HG03575 (cell line): Measurements from ENCODE around the gene MORN5.
A peak's percentile ranks its signal among the peaks of the same experiment; 100 is the strongest.
"Not testable (repeated sequence)": the region's sequence is repeated elsewhere in the genome, so short reads cannot be mapped to it uniquely, and the experiment has no call there.

ENCODE experiments used
- ATAC-seq: cut with Tn5 transposase; IDR thresholded peaks from one replicate; pipeline ENCODE4 v1.9.1; 2021; ENCODE audit not compliant: unreplicated experiment, insufficient number of reproducible peaks, low FRiP score; ENCODE audit errors: extremely low read depth

Gene MORN5

DNA sequence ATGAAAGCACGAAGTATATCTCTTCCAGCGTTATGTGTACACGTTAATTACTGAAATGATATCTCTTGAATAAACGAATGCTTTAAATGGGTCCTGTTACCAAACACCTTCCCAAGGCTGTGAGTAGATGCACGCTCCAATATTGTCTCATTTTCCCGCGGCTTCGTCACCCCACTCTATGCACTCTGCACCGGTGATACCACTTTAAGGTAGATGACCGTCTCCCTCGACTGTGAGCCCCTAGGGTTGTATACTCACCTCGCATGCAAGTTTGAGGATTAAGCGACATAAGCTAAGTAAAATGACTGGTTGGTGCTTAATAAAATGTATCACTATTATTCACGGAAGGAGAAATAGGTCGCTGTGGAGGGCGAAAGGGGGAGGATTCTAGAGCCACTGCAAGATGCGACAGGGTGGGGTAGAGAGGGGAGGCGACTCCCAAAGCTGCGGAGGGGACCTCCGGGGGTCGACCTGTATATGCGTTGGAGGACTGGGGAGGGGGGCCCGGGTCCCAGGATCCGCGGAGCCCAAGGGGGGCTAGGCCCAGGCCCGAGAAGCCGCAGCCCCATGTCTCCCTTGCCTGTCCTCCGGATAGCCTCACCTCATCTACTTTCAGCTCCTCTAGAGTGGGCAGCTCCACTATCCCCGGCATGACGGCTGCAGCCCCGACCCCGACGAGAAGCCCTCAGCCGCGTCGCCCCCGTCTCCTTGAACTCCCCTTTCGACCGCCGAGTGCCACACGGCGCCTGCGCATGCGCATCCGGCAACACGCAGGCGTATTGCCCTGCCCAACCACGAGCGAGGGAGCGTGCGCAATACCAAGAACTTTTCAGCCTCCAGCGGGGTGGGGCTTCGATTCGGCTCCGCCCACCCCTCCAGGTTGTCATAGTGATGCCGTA, at the start of gene MORN5, which contains the start of gene NDUFA8:
Gene MORN5 (plus strand): TSS at position 883 of the 899 bp plus-strand sequence. CDS start 65 bp downstream, outside the sequence.
Gene NDUFA8 (minus strand): TSS at position 754 of the 899 bp plus-strand sequence. CDS start 102 bp downstream, at position 652.
- ATAC-seq, result peak; percentile 79

DNA sequence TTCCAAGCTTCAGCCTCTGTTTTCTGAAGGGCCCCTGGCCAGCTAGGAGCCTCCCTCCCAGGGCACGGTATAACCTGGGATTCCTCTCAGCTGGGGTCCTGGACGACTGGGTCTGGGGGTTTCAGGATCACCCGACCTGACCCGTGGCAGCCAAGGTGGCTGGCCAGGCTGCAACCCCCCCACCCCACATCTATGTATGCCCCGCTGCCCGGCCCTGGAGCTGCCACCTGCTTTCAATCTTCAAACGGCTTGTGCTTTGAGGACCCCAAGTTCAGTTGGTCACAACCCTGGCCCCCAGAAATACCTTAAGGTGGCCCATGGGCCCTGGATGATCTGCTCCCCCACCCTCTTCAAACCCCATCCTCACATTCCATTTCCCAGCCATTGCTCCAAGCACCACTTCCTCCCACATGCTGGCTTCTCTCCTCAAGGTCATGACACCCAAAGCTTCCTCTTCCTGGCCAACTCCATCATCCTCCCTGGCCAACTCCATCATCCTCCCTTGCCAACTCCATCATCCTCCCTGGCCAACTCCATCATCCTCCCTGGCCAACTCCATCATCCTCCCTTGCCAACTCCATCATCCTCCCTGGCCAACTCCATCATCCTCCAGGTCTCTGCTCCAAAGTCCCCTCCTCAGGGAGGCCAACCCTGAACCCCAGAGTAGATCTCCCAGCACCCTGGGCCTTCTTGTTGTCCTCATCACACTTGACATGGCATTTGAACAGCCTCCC, 49.4 kb upstream of the MORN5 start:
- no peak for ATAC-seq

DNA sequence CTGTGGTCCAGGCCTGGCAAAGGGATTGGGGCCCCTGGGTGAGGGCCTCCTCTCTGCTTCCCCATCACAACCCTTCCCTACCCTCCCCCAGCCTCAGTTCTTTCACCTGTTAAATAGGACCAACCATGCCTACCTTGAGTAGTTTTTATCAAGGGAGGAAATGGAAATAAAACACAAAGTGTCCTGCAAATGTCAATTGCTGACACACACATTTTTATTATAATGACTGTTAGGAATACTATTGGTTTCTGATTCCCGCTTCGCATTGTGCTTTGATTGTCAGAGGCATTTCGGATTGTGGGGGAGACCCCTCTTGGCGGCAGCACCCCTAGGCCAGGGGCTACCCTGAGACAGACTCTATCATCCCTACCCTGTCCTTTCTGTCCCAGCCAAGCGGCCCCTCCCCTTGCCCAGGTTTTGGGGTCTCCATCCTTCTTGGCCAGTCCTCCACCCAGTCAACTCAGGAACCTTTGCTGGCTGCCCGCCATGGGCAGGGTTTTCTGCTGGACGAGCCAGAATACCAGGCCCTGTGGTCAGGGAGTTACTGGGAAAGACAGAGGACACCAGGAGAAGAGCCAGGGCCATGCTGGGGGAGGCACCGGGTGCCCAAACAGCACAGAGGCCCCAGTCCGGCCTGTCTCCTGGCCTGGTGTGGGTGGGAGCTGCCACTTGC, 48.2 kb upstream of the MORN5 start:
- no peak for ATAC-seq

DNA sequence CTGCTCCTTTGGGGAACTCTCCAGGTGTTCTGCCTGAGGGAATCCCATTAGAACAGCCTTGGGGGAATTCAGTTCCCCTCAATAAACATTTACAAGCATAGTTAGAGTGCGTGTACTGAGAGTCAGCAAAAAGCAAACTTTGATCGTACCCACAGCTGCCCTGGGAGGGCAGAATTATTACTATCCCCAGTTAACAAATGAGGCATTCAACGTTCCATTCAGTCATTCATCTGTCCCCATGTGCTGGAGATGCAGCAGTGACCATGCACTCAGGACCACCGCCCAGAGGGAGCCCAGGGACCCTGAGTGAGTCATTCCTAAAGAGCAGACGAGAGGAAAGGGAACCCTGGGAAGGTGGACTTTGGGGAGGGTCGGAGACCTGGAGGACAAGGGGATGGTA, 47.5 kb upstream of the MORN5 start:
- no peak for ATAC-seq

DNA sequence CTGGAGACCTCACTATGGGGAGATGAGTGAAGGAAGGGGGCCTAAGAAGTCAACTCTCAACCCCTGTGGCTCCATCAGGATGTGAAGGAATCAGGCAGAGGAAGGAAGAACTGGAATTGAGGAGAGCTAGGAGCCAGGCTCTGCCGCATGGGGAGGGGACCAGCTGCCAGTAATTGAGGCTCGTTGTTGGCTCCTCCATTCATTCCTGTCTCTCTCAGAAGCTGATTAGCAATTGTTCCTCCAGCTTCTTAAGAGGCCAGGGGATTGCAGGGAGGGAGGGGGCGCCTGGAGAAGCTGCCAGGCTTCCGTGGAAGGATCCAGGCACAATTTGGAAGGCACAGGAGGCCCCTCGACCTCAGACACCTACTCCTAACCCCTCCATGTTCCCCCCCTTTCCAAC, 46.1 kb upstream of the MORN5 start:
- no peak for ATAC-seq

DNA sequence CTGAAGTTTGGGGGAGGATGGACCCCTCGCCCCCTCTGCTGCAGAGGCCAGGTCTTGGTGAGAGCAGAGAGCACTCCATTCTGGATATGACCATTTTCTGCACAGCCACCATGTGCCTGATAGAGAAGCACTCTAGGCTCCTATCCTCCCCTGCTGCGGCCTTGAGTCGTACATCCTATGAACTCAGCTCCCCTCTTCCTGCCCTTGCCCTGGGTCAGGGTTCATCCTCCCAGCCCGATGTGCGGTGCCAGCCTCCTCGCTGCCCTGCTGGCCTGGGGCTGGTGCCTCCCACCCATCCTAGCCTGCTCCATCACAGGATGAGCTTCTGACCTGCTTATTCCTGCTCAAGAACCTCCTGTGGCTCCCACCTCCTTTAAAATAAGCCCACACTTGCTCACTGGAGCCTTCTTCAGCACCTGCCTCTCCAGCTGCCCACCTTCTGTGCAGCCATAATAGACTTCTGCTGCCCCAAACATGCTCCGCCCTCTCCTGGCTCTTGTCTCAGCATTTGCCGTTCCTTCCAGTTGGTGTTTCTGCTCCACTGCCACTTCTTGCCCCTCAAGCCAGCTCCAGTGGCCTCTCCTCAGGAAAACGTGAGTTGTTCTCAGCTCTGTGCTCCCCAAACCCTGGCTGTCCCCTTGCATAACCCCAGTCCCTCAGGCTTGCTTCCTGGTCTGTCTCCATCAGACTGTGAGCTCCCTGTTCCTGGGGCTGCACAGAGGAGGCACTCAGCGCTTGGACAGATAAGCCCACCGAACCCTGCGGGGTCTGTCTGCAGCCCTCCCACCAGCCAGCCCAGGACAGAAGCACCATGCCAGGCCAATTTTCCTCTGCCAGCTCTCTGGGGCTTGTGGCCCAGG, 44.3 kb upstream of the MORN5 start:
- ATAC-seq, result no peak

DNA sequence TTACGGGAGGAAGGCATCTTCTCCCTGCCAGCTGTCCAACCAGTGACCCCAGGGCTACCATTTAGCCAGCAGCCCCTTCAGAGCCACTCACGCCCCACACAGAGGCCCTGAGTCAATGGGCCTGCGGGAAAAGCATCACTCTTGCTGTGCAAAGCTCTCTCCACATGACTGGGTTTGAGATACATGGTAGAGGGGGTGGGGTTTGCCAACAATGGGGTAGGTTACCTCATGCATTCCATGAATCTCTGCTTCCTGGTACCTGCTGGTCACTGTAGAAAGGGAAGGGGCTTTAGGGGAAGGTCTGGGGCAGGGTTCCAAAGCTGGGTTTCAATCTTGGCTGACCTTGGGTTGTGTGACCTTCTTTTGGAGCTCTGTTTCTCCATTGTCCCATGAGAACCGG, 43.7 kb upstream of the MORN5 start:
- ATAC-seq, result no peak

DNA sequence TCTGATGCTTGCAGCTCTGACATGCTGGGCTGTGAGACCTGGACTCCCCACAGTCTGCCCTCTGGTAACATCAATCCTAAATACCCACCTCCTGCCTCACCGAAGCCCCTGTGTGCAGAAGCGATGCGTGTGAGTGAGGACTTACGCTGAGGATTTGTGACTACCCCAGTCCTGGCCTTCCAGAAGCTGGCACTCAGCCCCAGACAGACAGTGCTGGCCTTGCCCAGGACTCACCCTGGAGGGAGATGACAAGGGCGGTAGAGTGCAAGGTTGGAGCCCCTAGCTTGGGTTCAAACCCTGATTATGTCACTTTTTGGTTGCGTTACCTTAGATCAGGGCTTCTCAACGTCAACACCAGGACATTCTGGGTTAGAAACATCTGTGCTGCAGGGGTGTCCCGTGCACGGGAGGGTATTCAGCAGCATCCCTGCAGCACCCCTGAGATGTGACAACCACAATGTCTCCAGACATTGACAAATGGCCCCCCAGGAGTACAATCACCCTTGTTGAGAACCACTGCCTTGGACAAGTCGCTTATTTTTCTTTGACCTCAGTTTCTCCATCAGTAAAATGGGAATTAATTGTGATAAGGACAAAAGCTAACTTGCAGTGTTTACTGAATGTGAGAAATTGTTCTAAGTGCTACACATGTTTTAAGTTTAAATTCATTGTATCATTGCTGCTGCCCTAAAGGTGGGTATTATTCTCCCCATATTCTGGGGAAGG, 43.1 kb upstream of the MORN5 start:
- no peak for ATAC-seq

DNA sequence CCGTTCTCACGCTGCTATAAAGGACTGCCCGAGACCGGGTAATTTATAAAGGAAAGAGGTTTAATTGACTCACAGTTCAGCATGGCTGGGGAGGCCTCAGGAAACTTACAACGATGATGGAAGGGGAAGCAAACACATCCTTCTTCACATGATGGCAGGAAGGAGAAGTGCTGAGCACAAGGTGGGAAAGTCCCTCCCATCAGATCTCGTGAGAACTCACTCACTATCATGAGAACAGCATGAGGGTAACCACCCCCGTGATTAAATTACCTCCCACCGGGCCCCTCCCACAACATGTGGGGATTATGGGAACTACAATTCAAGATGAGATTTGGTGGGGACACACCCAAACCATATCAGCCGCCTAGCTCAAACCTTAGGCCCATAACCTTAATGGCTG, 42.5 kb upstream of the MORN5 start:
- not testable (repeated sequence) for ATAC-seq

DNA sequence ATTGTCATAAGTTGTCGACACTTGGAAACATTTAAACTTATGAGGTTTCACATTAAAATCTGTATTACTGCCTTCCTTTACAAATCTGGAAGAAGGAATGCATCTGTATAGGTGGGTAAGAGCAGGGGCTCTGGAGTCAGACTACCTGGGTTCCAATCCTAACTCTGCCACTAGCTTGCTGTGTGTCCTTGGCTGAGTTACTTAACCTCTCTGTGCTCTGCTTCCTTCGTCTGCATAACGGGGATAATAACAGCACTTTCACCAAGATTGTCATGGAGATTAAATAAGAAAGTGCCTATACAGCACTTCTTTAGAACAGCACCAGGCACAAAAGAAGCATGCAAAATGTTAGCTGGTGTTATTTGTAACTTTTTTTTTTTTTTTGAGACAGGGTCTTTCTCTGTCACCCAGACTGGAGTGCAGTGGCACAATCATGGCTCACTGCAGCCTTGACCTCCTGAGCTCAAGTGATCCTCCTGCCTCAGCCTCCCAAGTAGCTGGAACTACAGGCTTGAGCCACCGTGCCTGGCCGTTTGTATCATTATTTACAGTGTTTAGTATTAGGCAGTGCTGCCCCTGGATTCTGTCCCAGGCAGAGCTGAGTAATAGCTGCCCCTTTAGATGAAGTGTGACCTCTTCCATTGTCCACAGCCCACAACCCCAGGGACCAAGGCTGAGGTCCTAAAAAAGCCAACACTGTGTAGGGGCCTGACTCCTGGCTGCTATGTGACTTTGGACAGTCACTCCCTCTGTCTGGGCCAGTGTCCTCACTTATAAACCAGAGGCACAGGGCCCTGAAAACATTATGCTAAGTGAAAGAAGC, 41.2 kb upstream of the MORN5 start:
- ATAC-seq, result no peak

DNA sequence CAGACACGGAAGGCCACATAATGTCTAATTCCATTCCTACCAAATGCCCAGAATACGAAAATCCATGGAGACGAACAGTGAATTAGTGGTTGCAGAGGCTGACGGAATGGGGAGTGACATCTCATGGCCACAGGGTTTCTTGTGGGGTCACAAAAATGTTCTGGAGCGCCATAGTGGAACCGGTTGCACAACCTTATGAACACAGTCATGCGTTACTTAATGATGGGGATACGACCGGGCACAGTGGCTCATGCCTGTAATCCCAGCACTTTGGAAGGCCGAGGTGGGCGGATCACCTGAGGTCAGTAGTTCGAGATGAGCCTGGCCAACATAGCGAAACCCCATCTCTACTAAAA, 40.6 kb upstream of the MORN5 start:
- no peak for ATAC-seq

DNA sequence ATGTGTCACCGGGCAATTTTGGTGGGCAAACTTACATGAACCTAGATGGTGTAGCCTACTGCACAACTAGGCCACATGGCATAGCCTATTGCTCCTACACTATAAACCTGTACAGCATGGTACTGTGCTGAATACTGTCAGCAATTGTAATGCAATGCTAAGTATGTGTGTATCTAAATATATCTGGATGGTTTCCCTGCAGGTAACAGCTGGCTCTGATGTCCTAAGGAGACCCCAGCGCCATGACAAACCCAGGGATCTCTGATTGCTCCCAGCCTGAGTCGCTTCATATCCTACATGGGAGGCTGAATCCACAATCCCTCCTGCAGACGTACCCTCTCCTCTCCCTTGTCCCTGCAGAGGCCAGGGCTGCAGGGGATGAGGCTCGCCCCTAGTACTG, 40.0 kb upstream of the MORN5 start:
- ATAC-seq, result no peak

DNA sequence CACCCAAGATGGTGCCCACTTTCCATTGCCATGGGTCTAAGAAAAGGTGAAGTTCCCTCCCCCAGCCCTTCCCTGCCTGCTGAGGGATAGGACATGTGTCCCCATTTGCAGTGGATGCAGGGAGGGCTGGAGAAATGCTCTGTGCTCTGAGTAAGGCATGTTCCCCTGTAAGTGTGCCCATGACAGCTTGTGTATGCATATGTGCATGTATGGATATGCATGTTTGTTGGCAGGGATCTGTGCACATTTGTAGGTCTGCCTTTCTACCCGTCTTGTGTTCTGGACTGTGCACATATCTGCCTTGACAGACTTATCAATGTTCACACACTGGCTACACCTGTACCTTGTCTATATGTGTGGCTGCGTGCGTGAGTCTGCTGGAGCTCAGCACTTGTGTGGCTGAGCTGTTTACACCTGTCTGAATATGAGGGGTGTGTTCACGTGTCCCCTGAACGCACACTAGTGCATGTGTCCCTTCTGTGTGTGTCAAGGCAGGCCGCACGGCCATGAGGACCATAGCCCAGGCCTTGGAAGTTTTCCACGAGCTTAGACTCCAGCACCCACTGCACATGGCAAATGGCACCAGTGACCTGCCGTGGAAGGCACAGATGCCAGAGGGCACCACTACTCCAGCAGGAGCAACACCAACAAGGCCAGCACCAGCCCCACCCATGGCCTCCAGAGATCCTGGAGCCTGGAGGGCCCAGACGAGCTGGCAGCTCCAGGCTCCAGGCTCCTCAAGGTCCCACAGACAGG, 39.2 kb upstream of the MORN5 start:
- ATAC-seq, result no peak

DNA sequence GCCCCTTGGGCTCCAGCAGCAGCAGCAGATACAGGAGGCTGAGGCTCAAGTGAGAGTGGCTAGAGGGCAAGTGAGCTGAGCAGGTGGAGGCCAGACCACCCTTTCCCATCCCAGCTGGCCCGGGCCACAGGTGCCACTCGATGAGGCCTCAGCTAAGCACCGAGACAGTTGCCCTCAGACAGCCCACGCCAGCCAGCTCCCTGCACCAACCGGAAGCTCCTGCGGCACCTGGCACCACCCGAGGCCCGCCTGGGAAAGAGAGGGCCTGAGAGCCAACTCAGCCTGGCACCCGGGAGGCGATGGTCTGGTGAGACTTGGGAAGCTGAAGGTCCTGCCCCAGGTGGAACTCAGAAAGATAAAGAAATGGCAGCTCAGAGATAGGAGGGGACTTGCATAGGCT, 38.3 kb upstream of the MORN5 start:
- no peak for ATAC-seq

DNA sequence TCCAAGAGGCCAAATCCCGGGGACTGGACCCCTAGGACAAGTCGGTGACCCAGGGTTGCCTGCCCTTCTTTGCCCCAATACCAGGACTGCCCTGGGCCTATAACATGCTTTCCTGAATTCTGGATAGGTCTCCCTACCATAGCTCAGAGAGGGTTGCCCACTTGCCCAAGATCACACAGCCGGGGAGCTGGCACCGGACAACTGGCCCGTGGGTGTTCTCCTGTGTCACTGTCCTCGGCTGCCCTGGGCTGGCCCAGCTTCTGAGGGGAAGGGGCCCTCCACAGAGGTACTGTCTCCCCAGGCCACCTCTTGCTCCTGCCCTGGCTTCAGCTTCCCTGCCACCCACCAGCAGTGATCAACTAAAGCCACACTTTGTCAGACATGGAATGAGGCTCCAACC, 37.8 kb upstream of the MORN5 start:
- no peak for ATAC-seq

DNA sequence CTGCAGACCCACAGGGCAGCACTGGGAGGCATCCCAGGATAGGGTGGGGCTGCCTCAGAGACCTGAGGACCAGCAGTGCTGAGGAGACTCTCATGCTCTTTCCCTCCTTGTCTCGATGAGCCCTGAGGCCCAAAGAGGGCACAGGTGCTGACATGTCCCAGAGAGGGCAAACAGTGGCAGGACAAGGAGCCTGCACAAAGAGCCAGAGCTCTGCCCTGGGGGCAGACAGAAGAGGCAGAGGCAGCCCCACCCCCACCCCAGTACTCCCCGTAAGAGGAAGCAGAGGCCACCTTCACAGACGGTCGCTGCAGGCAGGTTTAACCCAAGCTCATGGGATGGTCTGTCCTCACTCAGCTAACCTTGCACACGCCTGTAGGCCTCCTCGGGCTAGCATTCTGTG, 37.2 kb upstream of the MORN5 start:
- no peak for ATAC-seq
